Osteoblast (primary cell): ENCODE results near the gene PRCP. TPM values are rescaled to one million over a fixed set of nuclear protein-coding genes. Genes with fewer than 3 reads are reported as not detected.

Source experiments
- DNase-seq: peaks from one replicate; pipeline ENCODE4 v3.0.0; 2011; ENCODE audit warnings: low spot score, mixed read lengths; ENCODE audit not compliant: insufficient read length; ENCODE audit errors: missing footprints
- H2AFZ ChIP-seq: 2 replicates; pipeline ENCODE4 v1.6.0; 2011; ENCODE audit warnings: mild to moderate bottlenecking, low read length
- H3K27ac ChIP-seq: 2 replicates; pipeline ENCODE4 v1.5.1; 2011; ENCODE audit warnings: mild to moderate bottlenecking, low read depth, low read length, moderate library complexity
- H3K27me3 ChIP-seq: 2 replicates; pipeline ENCODE4 v1.6.0; 2012; ENCODE audit warnings: mild to moderate bottlenecking, control low read depth, inconsistent platforms, low read length, moderate library complexity; ENCODE audit not compliant: insufficient read depth
- H3K36me3 ChIP-seq: 2 replicates; pipeline ENCODE4 v1.5.1; 2011; ENCODE audit warnings: mild to moderate bottlenecking, low read length, control low read depth, moderate library complexity; ENCODE audit not compliant: insufficient read depth
- H3K4me1 ChIP-seq: 2 replicates; pipeline ENCODE4 v1.5.1; 2011; ENCODE audit warnings: mild to moderate bottlenecking, low read length, control low read depth, moderate library complexity; ENCODE audit not compliant: insufficient read depth
- H3K4me2 ChIP-seq: 2 replicates; pipeline ENCODE4 v1.6.0; 2011; ENCODE audit warnings: mild to moderate bottlenecking, low read length; ENCODE audit not compliant: insufficient read depth
- H3K4me3 ChIP-seq: fragments of 200-600 bp; sonication (generic); 3 replicates; pipeline ENCODE4 v1.5.1; 2012; ENCODE audit warnings: mild to moderate bottlenecking, low read length, inconsistent platforms; ENCODE audit not compliant: insufficient read depth
- H3K79me2 ChIP-seq: 2 replicates; pipeline ENCODE4 v1.6.0; 2012; ENCODE audit warnings: mild to moderate bottlenecking, low read length, control low read depth, inconsistent platforms; ENCODE audit not compliant: insufficient read depth
- H3K9me3 ChIP-seq: 2 replicates; pipeline ENCODE4 v1.5.1; 2011; ENCODE audit warnings: low read depth, low read length, control low read depth
- H4K20me1 ChIP-seq: 2 replicates; pipeline ENCODE4 v1.6.0; 2012; ENCODE audit warnings: mild to moderate bottlenecking, low read length, control low read depth; ENCODE audit not compliant: insufficient read depth
- CTCF ChIP-seq: IDR thresholded peaks from 2 replicates; pipeline ENCODE4 v1.5.1; 2011; ENCODE audit warnings: mild to moderate bottlenecking, low read depth, low read length, moderate library complexity; ENCODE audit errors: extremely low read depth
- total RNA-seq: library from RNA; depleted of rRNA; stranded (reverse); fragments of >200 nt; gene quantifications from 2 replicates; pipeline ENCODE4 v1.2.3, GENCODE V29; 2012

Gene PRCP
- total RNA-seq, 1 donor: 52.5 TPM

DNA sequence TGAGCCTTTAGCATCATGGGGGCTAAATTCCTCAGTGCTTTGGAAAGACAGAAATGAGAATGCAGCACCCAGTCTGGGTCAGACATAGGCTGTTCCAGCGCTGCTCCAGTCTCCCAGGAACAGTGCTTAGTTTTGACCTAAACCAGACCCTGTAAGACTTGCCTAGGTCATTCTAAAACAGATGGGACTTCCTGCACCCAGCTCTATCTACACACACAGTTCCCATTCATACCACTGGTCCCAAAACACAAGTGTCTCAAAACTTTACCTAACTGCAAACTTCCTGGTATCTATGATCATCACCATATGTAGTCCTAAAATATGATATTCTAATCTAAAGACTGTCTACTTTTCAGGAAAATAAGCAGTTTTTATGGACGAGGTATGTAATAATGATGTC, 37.9 kb downstream of the PRCP start:
- H4K20me1 ChIP-seq: no peaks in the 10 kb centered on the region
- H3K4me2 ChIP-seq: no peak overlapping the region
- no peaks in the 10 kb centered on the region for H3K9me3 ChIP-seq
- no peak overlapping the region for H2AFZ ChIP-seq
- no peak overlapping the region for H3K4me3 ChIP-seq
- no peak for TF ChIP-seq CTCF
- no peak for DNase-seq
- no peaks in the 10 kb centered on the region for H3K27me3 ChIP-seq
- peaks cover 37% of the 10 kb centered on the region for H3K4me1 ChIP-seq
- no peaks in the 10 kb centered on the region for H3K36me3 ChIP-seq
- H3K79me2 ChIP-seq: no peaks in the 10 kb centered on the region
- no peak overlapping the region for H3K27ac ChIP-seq

DNA sequence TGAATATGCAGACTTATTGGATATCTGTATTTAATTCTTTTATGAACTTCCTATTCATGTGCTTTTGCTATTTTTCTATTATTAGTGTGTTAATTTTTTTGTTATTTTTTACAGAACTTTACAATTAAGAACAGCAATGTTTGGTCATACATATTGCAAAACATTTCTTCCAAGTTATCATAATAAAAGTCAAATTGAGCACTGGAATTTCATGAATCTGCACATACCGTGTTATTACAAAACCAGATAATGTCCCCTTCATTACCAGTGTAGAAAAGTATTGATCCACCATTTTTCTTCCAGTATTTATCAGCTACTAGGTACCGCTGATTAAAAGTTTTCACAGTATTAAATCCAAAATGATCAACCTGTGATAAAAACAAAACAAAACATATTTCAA, 40.5 kb downstream of the PRCP start:
- H3K9me3 ChIP-seq: no peaks in the 10 kb centered on the region
- no peaks in the 10 kb centered on the region for H4K20me1 ChIP-seq
- H3K4me2 ChIP-seq: no peak overlapping the region
- H3K27me3 ChIP-seq: no peaks in the 10 kb centered on the region
- DNase-seq: no peak
- H2AFZ ChIP-seq: no peak overlapping the region
- peaks cover 3% of the 10 kb centered on the region for H3K79me2 ChIP-seq
- no peak overlapping the region for H3K4me3 ChIP-seq
- H3K36me3 ChIP-seq: no peaks in the 10 kb centered on the region
- no peak for TF ChIP-seq CTCF
- H3K27ac ChIP-seq: peak overlapping the region; percentile 78
- peaks cover 42% of the 10 kb centered on the region for H3K4me1 ChIP-seq

DNA sequence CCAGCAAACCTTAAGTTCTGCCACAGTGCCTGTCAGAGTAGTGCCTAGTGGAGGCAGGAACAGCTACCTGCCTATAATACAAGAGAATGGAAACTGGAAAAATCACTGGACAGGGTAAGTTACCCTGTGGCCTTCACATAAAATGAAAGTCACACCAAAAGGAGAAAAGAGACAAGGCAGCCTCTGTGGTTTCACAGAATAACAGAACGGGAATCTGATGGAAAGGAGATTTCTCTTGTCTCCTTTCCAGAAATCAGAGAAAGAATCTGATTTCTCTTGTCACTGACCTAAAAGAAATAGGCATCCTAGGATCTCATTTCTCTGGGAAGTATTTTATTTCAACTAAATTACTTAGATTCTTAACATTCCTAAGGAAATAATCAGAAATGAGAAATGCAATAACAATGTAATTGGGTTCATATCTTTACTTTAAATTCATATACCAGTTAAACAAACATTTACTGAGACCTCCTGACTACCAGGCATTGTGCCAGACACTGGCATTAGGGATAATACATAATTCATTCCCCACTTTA, 41.6 kb downstream of the PRCP start:
- H4K20me1 ChIP-seq: no peaks in the 10 kb centered on the region
- H3K79me2 ChIP-seq: peaks cover 3% of the 10 kb centered on the region
- no peaks in the 10 kb centered on the region for H3K9me3 ChIP-seq
- no peak for TF ChIP-seq CTCF
- H3K4me2 ChIP-seq: peak overlapping the region; percentile 71
- H3K4me3 ChIP-seq: peak overlapping the region; percentile 19
- peak overlapping the region; percentile 78 for H3K27ac ChIP-seq
- H3K27me3 ChIP-seq: no peaks in the 10 kb centered on the region
- peaks cover 44% of the 10 kb centered on the region for H3K4me1 ChIP-seq
- H3K36me3 ChIP-seq: no peaks in the 10 kb centered on the region
- DNase-seq: no peak
- H2AFZ ChIP-seq: peak overlapping the region; percentile 5

DNA sequence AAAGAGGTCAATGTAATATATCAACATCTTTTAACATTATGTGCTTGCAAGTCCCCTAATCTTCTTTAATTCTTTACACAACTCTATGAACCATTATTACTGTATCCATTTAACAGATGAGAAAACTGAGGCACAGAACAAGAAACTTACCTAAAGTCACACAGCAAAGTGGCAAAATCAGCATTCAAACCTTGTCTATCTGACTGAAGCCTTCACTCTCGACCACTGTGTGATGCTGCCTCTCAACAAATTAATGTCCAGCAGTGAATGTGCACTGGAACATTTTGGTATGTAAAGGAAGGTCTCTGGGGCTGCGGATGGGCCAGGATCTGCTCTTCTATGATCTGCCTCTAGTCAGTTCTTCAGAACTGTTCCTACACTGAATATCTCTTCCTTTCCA, 42.1 kb downstream of the PRCP start:
- Histone ChIP-seq H3K27ac (peak overlapping the region; percentile 78), H4K20me1 (no peaks in the 10 kb centered on the region), H3K4me1 (peaks cover 44% of the 10 kb centered on the region), H3K4me3 (peak overlapping the region; percentile 19), H3K27me3 (no peaks in the 10 kb centered on the region), H3K9me3 (no peaks in the 10 kb centered on the region), H3K4me2 (peak overlapping the region; percentile 71), H2AFZ (peak overlapping the region; percentile 5), H3K36me3 (no peaks in the 10 kb centered on the region), H3K79me2 (peaks cover 8% of the 10 kb centered on the region)
- no peak for DNase-seq
- no peak for TF ChIP-seq CTCF
